SK-N-MC (cell line): ENCODE measurements around the gene WDR64.

Source experiments
- EZH2 ChIP-seq: fragments of 200-600 bp; sonication (generic); IDR thresholded peaks from one replicate; pipeline ENCODE4 v1.6.1; 2017; ENCODE audit warnings: antibody characterized with exemption
- FOXP2 ChIP-seq: optimal IDR thresholded peaks from 2 replicates; pipeline ENCODE3; 2011; ENCODE audit warnings: mild to moderate bottlenecking, moderate library complexity; ENCODE audit not compliant: insufficient read depth; ENCODE audit errors: extremely low read length, control extremely low read depth
- POLR2AphosphoS5 ChIP-seq: IDR thresholded peaks from 2 replicates; pipeline ENCODE4 v1.6.1; 2012; ENCODE audit warnings: mild to moderate bottlenecking, low read depth, low read length, borderline replicate concordance

- no peak for TF ChIP-seq EZH2
- TF ChIP-seq POLR2AphosphoS5, result no peak
- no peak for TF ChIP-seq FOXP2
Measured at GRCh38 chr1:241823925-241824324, 171.8 kb downstream of the WDR64 start.
